Right ventricle myocardium superior (tissue), 1 donor: ENCODE data around the gene AMY1A. TPM values are rescaled to one million over a fixed set of nuclear protein-coding genes. Genes with fewer than 3 reads are reported as not detected.
"Not testable (repeated sequence)": the region's sequence is repeated elsewhere in the genome, so short reads cannot be mapped to it uniquely, and the experiment has no call there.

Experiments used
- ATAC-seq: fragments of 200-7000 bp; cut with Tn5 transposase; one replicate; pipeline ENCODE4 v1.9.1; 2020; ENCODE audit warnings: mild to moderate bottlenecking; ENCODE audit not compliant: poor library complexity
- DNase-seq: peaks from one replicate; pipeline ENCODE4 v3.0.0-alpha.2; 2020
- intact Hi-C: fragments of 100-400 bp; cut with DNase I; formaldehyde crosslinking; loops from one replicate; pipeline ENCODE4 v1.11.2; 2022
- long read RNA-seq: library from polyadenylated mRNA; unstranded; transcript quantifications from one replicate; pipeline ENCODE4 v2.0.0, GENCODE V29; 2021
- total RNA-seq: library from RNA; stranded (reverse); fragmentation: NEBNext Ultra II Directional; extraction: Animal tissue kit (Norgen Biotek cat#: 25700); gene quantifications from one replicate; pipeline ENCODE4 v1.2.1, GENCODE V29; 2021
- donor health status: DM: no; HTN: yes; CAD: no; lungs with severe emphysema.

AMY1A gene
- total RNA-seq: not detected
- long read RNA-seq: 0 reads

DNA sequence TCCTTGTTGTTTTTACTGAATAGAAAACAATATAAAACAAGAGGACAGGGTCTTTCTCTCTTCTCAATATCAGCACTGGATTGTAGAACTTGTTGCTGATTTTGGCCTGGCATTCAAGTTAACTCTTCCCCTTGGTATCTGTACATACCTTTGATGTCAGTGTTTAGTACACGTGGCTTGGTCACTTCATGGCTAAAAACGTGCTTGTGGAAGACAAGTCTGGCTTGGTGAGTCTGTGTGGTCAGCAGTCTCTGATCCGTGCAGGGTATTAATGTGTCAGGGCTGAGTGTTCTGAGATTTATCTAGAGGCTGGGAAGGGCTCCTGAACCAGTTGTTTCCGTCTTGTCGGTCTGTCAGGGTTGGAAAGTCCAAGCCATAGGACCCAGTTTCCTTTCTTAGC lies at the start of gene AMY1A:
Gene AMY1A (plus strand): TSS at position 301 of the 400 bp plus-strand sequence. CDS start 571 bp downstream, outside the sequence.
- ATAC-seq, intact Hi-C loops, DNase-seq: not testable (repeated sequence)

- ATAC-seq (no peak), DNase-seq (no peak)
- intact Hi-C loops: no loop called here
Measured at GRCh38 chr1:103616362-103616761, 39.2 kb upstream of the AMY1A start.

- DNase-seq, intact Hi-C loops, ATAC-seq: not testable (repeated sequence)
Measured at GRCh38 chr1:103616994-103617477, 38.5 kb upstream of the AMY1A start, which contains the start of gene AMY2A. AMY2A (plus strand) TSS chr1:103617427; CDS start chr1:103617441, 14 bp downstream.

GRCh38 chr1:103627436-103627835 lies 28.1 kb upstream of the AMY1A start:
- DNase-seq, intact Hi-C loops, ATAC-seq: not testable (repeated sequence)

DNA sequence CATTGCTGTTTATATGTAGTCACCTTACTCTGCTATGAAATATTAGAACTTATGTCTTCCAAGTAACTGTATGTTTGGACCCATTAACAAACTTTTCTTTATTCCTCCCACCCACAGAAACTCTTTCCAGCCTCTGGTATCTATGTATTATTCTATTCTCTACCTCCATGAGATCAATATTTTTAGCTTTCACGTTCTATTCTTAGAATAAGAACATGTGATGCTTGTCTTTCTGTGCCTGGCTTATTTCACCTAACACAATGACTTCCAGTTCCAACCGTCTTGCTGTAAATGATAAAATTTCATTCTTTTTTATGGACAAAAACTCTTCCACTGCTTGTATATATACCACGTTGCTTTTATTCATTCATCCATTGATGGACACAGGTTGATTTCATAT lies 14.4 kb upstream of the AMY1A start:
- ATAC-seq: peak; percentile 51
- DNase-seq, intact Hi-C loops: not testable (repeated sequence)

DNA sequence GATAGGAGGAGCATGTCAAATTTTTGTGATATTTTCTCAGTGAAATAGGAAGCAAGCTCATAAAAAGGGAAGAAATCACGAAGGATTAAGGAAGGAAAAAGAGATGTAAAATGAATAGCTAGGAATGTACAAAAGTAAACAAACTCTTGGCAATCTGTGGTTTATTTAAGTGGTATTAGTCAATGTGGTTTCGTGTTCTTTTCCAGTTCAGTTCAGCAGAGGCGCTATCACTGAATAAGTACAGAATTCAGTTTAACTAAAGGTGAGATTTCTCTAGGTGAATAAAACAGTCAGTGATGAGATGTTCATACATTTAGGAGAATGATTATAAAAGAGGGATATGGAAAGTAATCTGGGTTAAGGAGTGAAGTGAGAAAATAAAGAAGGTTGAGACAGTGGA lies 11.7 kb upstream of the AMY1A start:
- DNase-seq, ATAC-seq, intact Hi-C loops: not testable (repeated sequence)

DNA sequence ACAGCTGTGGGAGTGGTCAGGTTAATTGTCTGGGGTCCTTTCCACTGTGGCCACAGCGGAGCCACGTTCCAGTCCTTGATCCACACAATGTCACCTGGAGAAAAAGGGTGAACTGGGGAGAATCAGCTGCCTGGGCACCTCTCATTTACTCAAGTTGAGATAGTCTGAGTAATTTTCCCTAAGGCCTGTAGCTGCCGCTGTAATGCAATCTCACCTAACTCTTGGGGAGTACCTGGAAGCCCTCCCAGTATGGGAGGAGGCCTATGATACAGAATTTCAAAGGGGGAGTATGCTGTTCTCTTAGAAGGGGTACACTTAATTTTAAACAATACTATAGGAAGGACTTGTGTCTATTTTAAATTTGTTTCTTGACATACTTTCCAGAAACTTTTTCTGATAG lies 5.3 kb upstream of the AMY1A start:
- ATAC-seq, DNase-seq, intact Hi-C loops: not testable (repeated sequence)

- intact Hi-C loops, ATAC-seq, DNase-seq: not testable (repeated sequence)
Measured at GRCh38 chr1:103650889-103651288, 4.7 kb upstream of the AMY1A start.

- ATAC-seq, intact Hi-C loops: not testable (repeated sequence)
Measured at GRCh38 chr1:103654133-103654532, 1.4 kb upstream of the AMY1A start.

GRCh38 chr1:103676335-103676734 lies 20.8 kb downstream of the AMY1A start:
- ATAC-seq, intact Hi-C loops, DNase-seq: not testable (repeated sequence)

More at GRCh38 chr1:103654133-103654532, 1.4 kb upstream of the AMY1A start:
- DNase-seq: not testable (repeated sequence)

DNA sequence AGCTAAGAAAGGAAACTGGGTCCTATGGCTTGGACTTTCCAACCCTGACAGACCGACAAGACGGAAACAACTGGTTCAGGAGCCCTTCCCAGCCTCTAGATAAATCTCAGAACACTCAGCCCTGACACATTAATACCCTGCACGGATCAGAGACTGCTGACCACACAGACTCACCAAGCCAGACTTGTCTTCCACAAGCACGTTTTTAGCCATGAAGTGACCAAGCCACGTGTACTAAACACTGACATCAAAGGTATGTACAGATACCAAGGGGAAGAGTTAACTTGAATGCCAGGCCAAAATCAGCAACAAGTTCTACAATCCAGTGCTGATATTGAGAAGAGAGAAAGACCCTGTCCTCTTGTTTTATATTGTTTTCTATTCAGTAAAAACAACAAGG lies 40.5 kb downstream of the AMY1A start, which contains the start of gene AMY1B:
Gene AMY1B (minus strand): TSS at position 101 of the 400 bp plus-strand sequence. CDS start 571 bp downstream, outside the sequence.
- intact Hi-C loops, DNase-seq, ATAC-seq: not testable (repeated sequence)

DNA sequence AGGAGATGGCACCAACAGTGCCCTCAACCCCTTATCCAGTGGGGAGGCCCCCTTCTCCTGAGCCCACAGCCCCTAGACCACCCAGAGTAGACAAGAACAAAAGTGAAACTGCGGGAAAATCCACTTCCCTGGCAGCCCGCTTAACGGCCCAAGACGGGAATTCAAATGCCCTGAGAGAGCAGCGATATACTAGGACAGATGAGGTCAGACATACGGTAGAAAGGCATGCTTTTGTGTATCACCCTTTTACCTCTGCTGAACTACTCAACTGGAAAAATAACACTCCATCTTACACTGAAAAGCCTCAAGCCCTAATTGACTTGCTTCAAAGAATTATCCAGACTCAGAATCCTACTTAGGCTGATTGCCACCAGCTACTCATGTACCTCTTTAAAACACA lies 41.9 kb downstream of the AMY1A start:
- intact Hi-C loops, ATAC-seq, DNase-seq: not testable (repeated sequence)

- intact Hi-C loops, ATAC-seq, DNase-seq: not testable (repeated sequence)
Measured at GRCh38 chr1:103700669-103701068, 45.1 kb downstream of the AMY1A start.

- intact Hi-C loops, DNase-seq, ATAC-seq: not testable (repeated sequence)
Measured at GRCh38 chr1:103701256-103701655, 45.7 kb downstream of the AMY1A start.

- DNase-seq, ATAC-seq, intact Hi-C loops: not testable (repeated sequence)
Measured at GRCh38 chr1:103707670-103708069, 52.1 kb downstream of the AMY1A start.

GRCh38 chr1:103710381-103710780 lies 54.8 kb downstream of the AMY1A start:
- ATAC-seq: peak; percentile 74
- intact Hi-C loops, DNase-seq: not testable (repeated sequence)
